PC-9 (cell line): ENCODE results near the gene ZNF724.

Experiments
- CTCF ChIP-seq: fragments of 200-600 bp; sonication (generic); conservative IDR thresholded peaks from 2 replicates; pipeline ENCODE4 v1.6.1; 2017; ENCODE audit warnings: mixed run types, antibody characterized with exemption, mild to moderate bottlenecking, moderate library complexity
- EZH2 ChIP-seq: fragments of 200-600 bp; sonication (generic); IDR thresholded peaks from 2 replicates; pipeline ENCODE4 v1.8.0; 2017; ENCODE audit warnings: antibody characterized with exemption, low read depth

- TF ChIP-seq CTCF: no peak
- TF ChIP-seq EZH2: no peak
These were observed 59.9 kb downstream of the ZNF724 start for GRCh38 chr19:23190341-23190740.
